HFFc6 (cell line): ENCODE data around the gene MAD1L1. TPM values are rescaled to one million over a fixed set of nuclear protein-coding genes. Genes with fewer than 3 reads are reported as not detected.

Experiments
- DNase-seq: peaks from one replicate; pipeline ENCODE4 v3.0.0-alpha.2; 2018
- H3K27ac Mint-ChIP-seq: 2 replicates; pipeline ENCODE4 v1.8.0; 2020; ENCODE audit warnings: mild to moderate bottlenecking, mixed read lengths
- H3K27me3 Mint-ChIP-seq: 2 replicates; pipeline ENCODE4 v1.8.0; 2021; ENCODE audit warnings: mild to moderate bottlenecking, moderate library complexity, mixed read lengths; ENCODE audit not compliant: insufficient read depth
- H3K36me3 Mint-ChIP-seq: 2 replicates; pipeline ENCODE4 v1.8.0; 2021; ENCODE audit warnings: low read depth, mixed read lengths
- H3K4me1 Mint-ChIP-seq: 2 replicates; pipeline ENCODE4 v1.8.0; 2020; ENCODE audit warnings: low read depth, mixed read lengths
- H3K4me3 Mint-ChIP-seq: 2 replicates; pipeline ENCODE4 v1.8.0; 2020; ENCODE audit warnings: mild to moderate bottlenecking, moderate library complexity, mixed read lengths
- H3K9me3 Mint-ChIP-seq: 2 replicates; pipeline ENCODE4 v1.8.0; 2020; ENCODE audit warnings: mild to moderate bottlenecking, mixed read lengths
- total RNA-seq, 6 experiments: library from RNA; stranded (reverse); fragmentation: NEBNext Ultra II Directional; extraction: Animal tissue kit (Norgen Biotek cat#: 25700); gene quantifications; 2 replicates in 1 of 6; 3 replicates in 5 of 6; pipeline ENCODE4 v1.2.3, GENCODE V29; 2021
- TF ChIP-seq, protein P1 (sequence below): fragments of 200-600 bp; sonication (generic); IDR thresholded peaks from 2 replicates; pipeline ENCODE4 v1.5.0; 2021; ENCODE audit warnings: antibody characterized with exemption, mild to moderate bottlenecking

Gene MAD1L1
- total RNA-seq, 6 experiments from 2014 or later, result 34.6 to 44.8 (median 40.2) TPM

- H3K27ac Mint-ChIP-seq, result no peak overlapping the region
- H3K4me1 Mint-ChIP-seq, result peaks cover 9% of the 10 kb centered on the region
- H3K36me3 Mint-ChIP-seq, result no peaks in the 10 kb centered on the region
- H3K27me3 Mint-ChIP-seq, result no peaks in the 10 kb centered on the region
- DNase-seq, result no peak
- H3K9me3 Mint-ChIP-seq, result no peaks in the 10 kb centered on the region
- TF ChIP-seq, protein P1, sequence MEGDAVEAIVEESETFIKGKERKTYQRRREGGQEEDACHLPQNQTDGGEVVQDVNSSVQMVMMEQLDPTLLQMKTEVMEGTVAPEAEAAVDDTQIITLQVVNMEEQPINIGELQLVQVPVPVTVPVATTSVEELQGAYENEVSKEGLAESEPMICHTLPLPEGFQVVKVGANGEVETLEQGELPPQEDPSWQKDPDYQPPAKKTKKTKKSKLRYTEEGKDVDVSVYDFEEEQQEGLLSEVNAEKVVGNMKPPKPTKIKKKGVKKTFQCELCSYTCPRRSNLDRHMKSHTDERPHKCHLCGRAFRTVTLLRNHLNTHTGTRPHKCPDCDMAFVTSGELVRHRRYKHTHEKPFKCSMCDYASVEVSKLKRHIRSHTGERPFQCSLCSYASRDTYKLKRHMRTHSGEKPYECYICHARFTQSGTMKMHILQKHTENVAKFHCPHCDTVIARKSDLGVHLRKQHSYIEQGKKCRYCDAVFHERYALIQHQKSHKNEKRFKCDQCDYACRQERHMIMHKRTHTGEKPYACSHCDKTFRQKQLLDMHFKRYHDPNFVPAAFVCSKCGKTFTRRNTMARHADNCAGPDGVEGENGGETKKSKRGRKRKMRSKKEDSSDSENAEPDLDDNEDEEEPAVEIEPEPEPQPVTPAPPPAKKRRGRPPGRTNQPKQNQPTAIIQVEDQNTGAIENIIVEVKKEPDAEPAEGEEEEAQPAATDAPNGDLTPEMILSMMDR, result no peak
- H3K4me3 Mint-ChIP-seq, result no peak overlapping the region
These were observed 220.5 kb downstream of the MAD1L1 start for GRCh38 chr7:2012044-2012900.

- H3K27me3 Mint-ChIP-seq, result no peaks in the 10 kb centered on the region
- no peak overlapping the region for H3K4me3 Mint-ChIP-seq
- no peaks in the 10 kb centered on the region for H3K36me3 Mint-ChIP-seq
- no peak overlapping the region for H3K27ac Mint-ChIP-seq
- H3K4me1 Mint-ChIP-seq, result peaks cover 9% of the 10 kb centered on the region
- TF ChIP-seq, protein P1, result no peak
- no peak for DNase-seq
- no peaks in the 10 kb centered on the region for H3K9me3 Mint-ChIP-seq
These were observed 221.3 kb downstream of the MAD1L1 start for GRCh38 chr7:2011266-2012043.

GRCh38 chr7:2010551-2011265, 222.0 kb downstream of the MAD1L1 start:
- H3K4me1 Mint-ChIP-seq, result peaks cover 9% of the 10 kb centered on the region
- no peaks in the 10 kb centered on the region for H3K9me3 Mint-ChIP-seq
- no peaks in the 10 kb centered on the region; the same call in 1 of the 2 replicates for H3K27me3 Mint-ChIP-seq
- no peaks in the 10 kb centered on the region for H3K36me3 Mint-ChIP-seq
- DNase-seq, result no peak
- TF ChIP-seq, protein P1, result no peak
- no peak overlapping the region for H3K27ac Mint-ChIP-seq
- no peak overlapping the region for H3K4me3 Mint-ChIP-seq

- H3K4me3 Mint-ChIP-seq, result no peak overlapping the region
- TF ChIP-seq, protein P1, result no peak
- no peak overlapping the region for H3K27ac Mint-ChIP-seq
- no peak for DNase-seq
- H3K36me3 Mint-ChIP-seq, result no peaks in the 10 kb centered on the region
- no peaks in the 10 kb centered on the region; the same call in 1 of the 2 replicates for H3K27me3 Mint-ChIP-seq
- no peaks in the 10 kb centered on the region for H3K9me3 Mint-ChIP-seq
- H3K4me1 Mint-ChIP-seq, result peaks cover 9% of the 10 kb centered on the region
These were observed 222.6 kb downstream of the MAD1L1 start for GRCh38 chr7:2010101-2010500.

DNA sequence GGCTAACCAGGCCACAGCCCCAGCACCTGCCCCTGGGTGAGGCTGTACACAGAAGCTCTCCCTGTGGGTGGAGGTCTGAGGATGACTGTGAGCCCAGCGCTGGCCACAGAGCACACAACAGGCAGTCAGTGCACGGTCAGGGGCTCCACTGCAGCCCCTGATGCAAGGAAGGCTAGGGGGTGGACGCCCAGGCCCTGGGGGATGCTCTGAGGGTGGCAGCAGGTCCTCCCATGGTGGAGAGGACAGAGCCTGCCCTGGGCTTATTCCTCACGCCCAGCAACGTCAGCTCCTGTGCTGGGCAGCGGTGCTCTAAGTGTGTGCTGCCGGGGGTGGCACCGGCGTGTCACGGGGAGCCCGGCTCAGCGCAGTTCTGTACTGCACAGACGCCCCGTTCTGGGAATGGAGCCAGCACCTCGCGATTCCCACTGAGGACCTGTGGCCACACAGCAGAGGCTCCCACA, 223.2 kb downstream of the MAD1L1 start:
- Mint-ChIP-seq H3K4me1 (peaks cover 9% of the 10 kb centered on the region), H3K36me3 (no peaks in the 10 kb centered on the region), H3K9me3 (no peaks in the 10 kb centered on the region), H3K27me3 (no peaks in the 10 kb centered on the region; the same call in 1 of the 2 replicates), H3K27ac (no peak overlapping the region), H3K4me3 (no peak overlapping the region)
- TF ChIP-seq, protein P1, result no peak
- DNase-seq, result no peak
